ENCODE results near the gene SPRY4. TPM values are rescaled to one million over a fixed set of nuclear protein-coding genes. Genes with fewer than 3 reads are reported as not detected.
"Not testable (repeated sequence)": the region's sequence is repeated elsewhere in the genome, so short reads cannot be mapped to it uniquely, and the experiment has no call there.

Gene SPRY4
- total RNA-seq, 2 experiments from 2014 or later = 0.96 to 1.7 TPM

DNA sequence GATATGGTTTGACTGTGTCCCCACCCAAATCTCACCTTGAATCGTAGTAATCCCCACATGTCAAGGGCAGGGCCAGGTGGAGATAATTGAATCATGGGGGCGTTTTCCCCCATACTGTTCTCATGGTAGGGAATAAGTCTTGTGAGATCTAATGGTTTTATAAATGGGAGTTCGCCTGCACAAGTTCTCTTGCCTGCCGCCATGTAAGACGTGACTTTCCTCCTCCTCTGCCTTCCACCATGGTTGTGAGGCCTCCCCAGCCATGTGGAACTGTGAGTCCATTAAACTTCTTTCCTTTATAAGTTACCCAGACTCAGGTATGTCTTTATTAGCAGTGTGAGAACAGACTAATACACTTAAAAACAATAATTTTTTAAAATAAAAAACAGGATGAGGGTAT is 52.2 kb downstream of the SPRY4 start:
- DNase-seq; H3K9me3 Mint-ChIP-seq; ATAC-seq (ENCODE audit: low read depth); H3K36me3 Mint-ChIP-seq; H3K4me1 Mint-ChIP-seq; H3K4me3 Mint-ChIP-seq; H3K27ac Mint-ChIP-seq; POLR2A ChIA-PET: not testable (repeated sequence)
- peaks cover 10% of the 10 kb centered on the region for H3K27me3 Mint-ChIP-seq

DNA sequence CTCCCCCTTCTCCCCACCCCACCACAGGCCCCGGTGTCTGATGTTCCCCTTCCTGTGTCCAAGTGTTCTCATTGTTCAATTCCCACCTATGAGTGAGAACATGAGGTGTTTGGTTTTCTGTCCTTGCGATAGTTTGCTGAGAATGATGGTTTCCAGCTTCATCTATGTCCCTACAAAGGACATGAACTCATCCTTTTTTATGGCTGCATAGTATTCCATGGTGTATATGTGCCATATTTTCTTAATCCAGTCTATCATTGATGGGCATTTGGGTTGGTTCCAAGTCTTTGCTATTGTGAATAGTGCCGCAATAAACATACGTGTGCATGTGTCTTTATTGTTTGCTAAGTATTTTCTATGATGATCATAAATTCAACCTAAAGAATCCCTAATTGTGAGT is 60.7 kb downstream of the SPRY4 start:
- DNase-seq; H3K27me3 Mint-ChIP-seq; H3K4me1 Mint-ChIP-seq; H3K4me3 Mint-ChIP-seq; POLR2A ChIA-PET; H3K27ac Mint-ChIP-seq; ATAC-seq (ENCODE audit: low read depth); H3K36me3 Mint-ChIP-seq; H3K9me3 Mint-ChIP-seq: not testable (repeated sequence)

DNA sequence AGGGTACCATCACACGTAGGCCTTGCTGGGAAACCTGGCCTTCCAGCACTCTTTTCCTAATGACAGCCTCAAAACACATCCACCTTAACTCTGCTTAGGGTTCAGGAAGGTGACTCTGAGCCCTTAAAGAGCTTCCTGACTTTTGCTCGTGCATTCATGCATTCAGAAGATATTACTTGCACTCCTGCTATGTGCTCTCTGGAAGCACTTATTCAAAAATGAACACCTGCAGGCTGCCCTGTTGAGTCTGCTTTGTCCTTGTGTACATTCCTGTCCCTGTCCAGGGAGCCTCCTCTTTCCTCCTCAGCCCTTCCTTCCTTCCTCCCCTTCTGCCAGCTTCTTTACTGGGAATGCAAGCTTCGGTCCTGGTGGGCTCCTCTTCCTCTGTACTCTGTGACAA is 61.5 kb downstream of the SPRY4 start:
- POLR2A ChIA-PET = no interaction called here
- DNase-seq = no peak
- Mint-ChIP-seq H3K36me3 (no peaks in the 10 kb centered on the region), H3K27me3 (peaks cover 10% of the 10 kb centered on the region), H3K27ac (no peak overlapping the region), H3K9me3 (no peaks in the 10 kb centered on the region), H3K4me1 (no peaks in the 10 kb centered on the region), H3K4me3 (no peak overlapping the region)
- no peak for ATAC-seq (ENCODE audit: low read depth)

DNA sequence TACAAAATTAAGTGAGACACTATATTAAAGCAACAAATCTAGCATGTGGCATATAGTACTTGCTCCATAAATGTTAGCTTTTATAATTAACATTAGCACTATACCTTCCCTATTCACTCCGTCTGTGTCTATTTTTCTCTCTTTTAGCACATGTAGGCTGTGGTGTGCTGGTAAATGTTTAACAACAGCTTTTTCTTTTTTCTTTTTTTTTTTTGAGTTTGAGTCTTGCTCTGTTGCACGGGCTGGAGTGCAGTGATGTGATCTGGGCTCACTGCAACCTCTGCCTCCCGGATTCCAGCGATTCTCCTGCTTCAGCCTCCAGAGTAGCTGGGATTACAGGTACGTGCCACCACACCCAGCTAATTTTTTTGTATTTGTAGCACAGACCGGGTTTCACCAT is 62.1 kb downstream of the SPRY4 start:
- H3K4me1 Mint-ChIP-seq = no peaks in the 10 kb centered on the region
- peaks cover 11% of the 10 kb centered on the region for H3K27me3 Mint-ChIP-seq
- no peak overlapping the region for H3K4me3 Mint-ChIP-seq
- no peaks in the 10 kb centered on the region for H3K9me3 Mint-ChIP-seq
- POLR2A ChIA-PET = no interaction called here
- DNase-seq (no peak), ATAC-seq (ENCODE audit: low read depth) (no peak)
- H3K27ac Mint-ChIP-seq = no peak overlapping the region
- no peaks in the 10 kb centered on the region for H3K36me3 Mint-ChIP-seq

Other genes starting within 250 kb of the SPRY4 start
- gene NDFIP1, start 216.2 kb downstream of the SPRY4 start, total RNA-seq = 10 to 100 TPM; 59.2 to 62.3 TPM

All from activated naive CD8-positive, alpha-beta T cell treated with anti-CD3 and anti-CD28 coated beads, Interleukin-2, amount 10 ng/mL, durations not matched to agents 7 days and 5 days (primary cell).